ENCODE results near the gene DDOST.

DDOST gene

GRCh38 chr1:20698195-20698910 lies 37.2 kb upstream of the DDOST start:
- DNase-seq (ENCODE audit: low spot score in 2 of 2) (no peak), ATAC-seq (no peak)
- Mint-ChIP-seq H3K4me3 (no peak overlapping the region), H3K9me3 (no peaks in the 10 kb centered on the region), H3K4me1 (peaks cover 14% of the 10 kb centered on the region), H3K36me3 (no peaks in the 10 kb centered on the region), H3K27ac (no peak overlapping the region)

GRCh38 chr1:20697563-20697962 lies 36.4 kb upstream of the DDOST start:
- Mint-ChIP-seq H3K9me3 (no peaks in the 10 kb centered on the region), H3K36me3 (no peaks in the 10 kb centered on the region), H3K27ac (no peak overlapping the region), H3K4me3 (no peak overlapping the region), H3K4me1 (peaks cover 14% of the 10 kb centered on the region)
- ATAC-seq (no peak), DNase-seq (ENCODE audit: low spot score in 2 of 2) (no peak)

GRCh38 chr1:20696397-20697333 lies 35.5 kb upstream of the DDOST start:
- ATAC-seq (peak; percentile 86), DNase-seq (ENCODE audit: low spot score in 2 of 2) (peak; percentile 73 to 86)
- Mint-ChIP-seq H3K27ac (no peak overlapping the region), H3K4me1 (peaks cover 14% of the 10 kb centered on the region), H3K4me3 (peak overlapping the region; percentile 82), H3K9me3 (no peaks in the 10 kb centered on the region), H3K36me3 (no peaks in the 10 kb centered on the region)

- Mint-ChIP-seq H3K4me3 (no peak overlapping the region), H3K27ac (no peak overlapping the region)
Measured at GRCh38 chr1:20695515-20695914, 34.3 kb upstream of the DDOST start.

DNA sequence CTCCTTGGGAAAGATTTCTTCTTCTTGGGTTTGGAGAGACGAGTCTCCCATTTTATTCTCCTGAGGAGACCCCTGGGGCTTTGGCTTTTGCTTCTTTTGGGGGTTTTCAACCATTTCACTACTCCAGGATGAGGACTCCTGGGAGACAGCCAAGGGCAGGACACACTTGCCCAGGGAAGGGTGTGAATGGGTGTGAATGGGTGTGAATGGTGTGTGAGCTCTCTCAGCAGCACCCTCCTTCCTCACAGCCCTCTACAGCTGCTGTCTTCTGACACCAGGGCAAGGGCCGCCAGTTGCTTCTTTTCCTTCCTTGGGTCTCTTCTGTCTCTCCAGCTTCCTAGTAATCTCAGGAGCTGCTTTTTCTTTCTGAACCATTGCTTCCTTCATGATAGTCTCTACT lies 32.5 kb upstream of the DDOST start:
- H3K27ac Mint-ChIP-seq = peak overlapping the region; percentile 14
- no peaks in the 10 kb centered on the region for H3K36me3 Mint-ChIP-seq
- no peak overlapping the region for H3K4me3 Mint-ChIP-seq
- DNase-seq (ENCODE audit: low spot score in 2 of 2) (no peak), ATAC-seq (no peak)
- no peaks in the 10 kb centered on the region for H3K9me3 Mint-ChIP-seq
- H3K4me1 Mint-ChIP-seq = peaks cover 14% of the 10 kb centered on the region

More at GRCh38 chr1:20695515-20695914, 34.3 kb upstream of the DDOST start:
- Mint-ChIP-seq H3K9me3 (no peaks in the 10 kb centered on the region), H3K36me3 (no peaks in the 10 kb centered on the region), H3K4me1 (peaks cover 14% of the 10 kb centered on the region)
- DNase-seq (ENCODE audit: low spot score in 2 of 2) (no peak), ATAC-seq (no peak)

DNA sequence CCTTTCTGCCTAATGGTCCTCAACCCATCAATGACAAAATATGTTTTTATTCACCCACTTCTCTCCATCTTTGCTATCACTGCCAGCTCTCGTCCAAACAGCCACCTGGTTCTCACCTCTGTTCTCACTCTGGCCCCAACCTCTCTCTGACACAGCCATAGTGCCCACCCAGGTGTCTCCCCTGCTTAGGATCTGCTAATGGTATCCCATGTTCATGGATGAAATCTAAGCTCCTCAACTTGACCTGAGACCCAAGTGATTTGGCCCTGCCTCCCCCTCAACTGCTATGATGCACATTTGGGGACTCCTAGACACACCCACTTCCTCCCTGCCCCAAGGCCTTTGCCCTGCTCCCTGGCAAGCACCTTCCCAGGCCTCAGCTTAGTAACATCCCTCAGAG lies 30.7 kb upstream of the DDOST start:
- Mint-ChIP-seq H3K4me3 (no peak overlapping the region), H3K36me3 (no peaks in the 10 kb centered on the region), H3K9me3 (no peaks in the 10 kb centered on the region), H3K27ac (no peak overlapping the region), H3K4me1 (peaks cover 11% of the 10 kb centered on the region)
- DNase-seq (ENCODE audit: low spot score in 2 of 2) (no peak), ATAC-seq (no peak)

GRCh38 chr1:20689645-20690056 lies 28.5 kb upstream of the DDOST start:
- no peaks in the 10 kb centered on the region for H3K36me3 Mint-ChIP-seq
- no peaks in the 10 kb centered on the region for H3K9me3 Mint-ChIP-seq
- no peak overlapping the region for H3K27ac Mint-ChIP-seq
- H3K4me1 Mint-ChIP-seq = no peaks in the 10 kb centered on the region
- no peak overlapping the region for H3K4me3 Mint-ChIP-seq
- no peak for DNase-seq (ENCODE audit: low spot score in 2 of 2)
- ATAC-seq = no peak

GRCh38 chr1:20686883-20687725 lies 25.9 kb upstream of the DDOST start:
- Mint-ChIP-seq H3K36me3 (no peaks in the 10 kb centered on the region), H3K4me1 (no peaks in the 10 kb centered on the region), H3K27ac (no peak overlapping the region), H3K4me3 (no peak overlapping the region), H3K9me3 (no peaks in the 10 kb centered on the region)
- ATAC-seq = no peak
- no peak for DNase-seq (ENCODE audit: low spot score in 2 of 2)

- Mint-ChIP-seq H3K27ac (no peak overlapping the region), H3K4me3 (no peak overlapping the region), H3K4me1 (no peaks in the 10 kb centered on the region), H3K9me3 (no peaks in the 10 kb centered on the region), H3K36me3 (no peaks in the 10 kb centered on the region)
- DNase-seq (ENCODE audit: low spot score in 2 of 2) (no peak), ATAC-seq (no peak)
Measured at GRCh38 chr1:20685741-20686140, 24.6 kb upstream of the DDOST start.

DNA sequence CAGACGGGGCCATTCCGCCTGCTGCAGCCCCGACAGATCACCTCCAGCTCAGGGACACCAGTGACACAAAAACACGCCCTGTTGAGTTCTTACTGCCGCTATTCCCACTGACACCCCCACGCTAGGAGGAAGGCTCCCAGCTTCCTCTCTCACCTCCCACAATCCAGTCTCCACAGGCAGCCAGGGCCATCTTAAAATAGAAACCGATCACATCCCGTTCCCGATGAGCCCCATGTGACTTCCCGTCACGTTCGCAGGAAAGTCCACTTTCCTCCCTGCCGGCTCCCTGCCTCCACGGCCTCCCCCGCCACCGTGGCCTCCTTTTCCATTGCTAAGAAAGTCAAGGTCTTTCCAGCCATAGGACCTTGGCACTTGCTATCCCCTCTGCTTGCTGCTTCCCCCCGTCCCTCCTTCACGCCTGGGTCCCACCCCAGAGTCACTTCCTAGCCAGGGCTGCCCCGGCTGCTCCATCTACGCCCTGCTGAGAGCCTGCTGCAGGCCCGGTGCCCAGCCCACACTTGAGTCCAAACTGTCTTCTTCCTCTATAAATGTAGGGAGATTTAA lies 24.0 kb upstream of the DDOST start:
- Mint-ChIP-seq H3K9me3 (no peaks in the 10 kb centered on the region), H3K27ac (no peak overlapping the region), H3K36me3 (no peaks in the 10 kb centered on the region), H3K4me3 (no peak overlapping the region), H3K4me1 (no peaks in the 10 kb centered on the region)
- DNase-seq (ENCODE audit: low spot score in 2 of 2) = no peak
- ATAC-seq = no peak

DNA sequence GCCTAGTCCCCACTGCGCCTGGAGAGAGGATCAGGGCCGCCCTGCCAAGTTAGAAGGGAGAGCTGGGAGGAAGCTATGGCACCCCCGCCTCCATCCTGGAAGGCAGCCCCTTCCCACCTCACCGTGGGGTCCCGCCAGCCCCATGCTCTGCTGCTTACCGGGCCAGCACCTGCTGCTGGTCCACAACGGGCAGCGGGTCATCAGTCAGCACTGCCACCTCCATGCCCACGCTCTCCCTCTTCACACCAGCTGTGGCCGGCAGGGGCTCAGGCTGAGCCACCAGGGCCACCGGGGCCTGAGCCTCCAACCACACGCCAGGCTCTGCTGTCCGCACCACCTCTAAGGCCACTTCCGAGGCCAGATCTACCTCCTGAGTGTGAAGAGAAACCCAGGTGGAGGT lies 23.5 kb upstream of the DDOST start:
- no peaks in the 10 kb centered on the region for H3K36me3 Mint-ChIP-seq
- H3K4me3 Mint-ChIP-seq = no peak overlapping the region
- no peak overlapping the region for H3K27ac Mint-ChIP-seq
- H3K9me3 Mint-ChIP-seq = no peaks in the 10 kb centered on the region
- no peaks in the 10 kb centered on the region for H3K4me1 Mint-ChIP-seq
- DNase-seq (ENCODE audit: low spot score in 2 of 2) (no peak), ATAC-seq (no peak)

- Mint-ChIP-seq H3K9me3 (no peaks in the 10 kb centered on the region), H3K4me3 (no peak overlapping the region), H3K27ac (no peak overlapping the region), H3K4me1 (no peaks in the 10 kb centered on the region), H3K36me3 (no peaks in the 10 kb centered on the region)
- no peak for DNase-seq (ENCODE audit: low spot score in 2 of 2)
- no peak for ATAC-seq
Measured at GRCh38 chr1:20684050-20684620, 23.0 kb upstream of the DDOST start.

GRCh38 chr1:20683614-20684013 lies 22.4 kb upstream of the DDOST start:
- no peak for DNase-seq (ENCODE audit: low spot score in 2 of 2)
- H3K4me3 Mint-ChIP-seq = no peak overlapping the region
- ATAC-seq = no peak
- peaks cover 2% of the 10 kb centered on the region for H3K36me3 Mint-ChIP-seq
- no peak overlapping the region for H3K27ac Mint-ChIP-seq
- no peaks in the 10 kb centered on the region for H3K9me3 Mint-ChIP-seq
- H3K4me1 Mint-ChIP-seq = peaks cover 4% of the 10 kb centered on the region

GRCh38 chr1:20682571-20683236 lies 21.5 kb upstream of the DDOST start:
- H3K4me1 Mint-ChIP-seq = peaks cover 13% of the 10 kb centered on the region
- peaks cover 2% of the 10 kb centered on the region for H3K9me3 Mint-ChIP-seq
- ATAC-seq (no peak), DNase-seq (ENCODE audit: low spot score in 2 of 2) (no peak)
- no peak overlapping the region for H3K4me3 Mint-ChIP-seq
- H3K36me3 Mint-ChIP-seq = peaks cover 6% of the 10 kb centered on the region
- H3K27ac Mint-ChIP-seq = no peak overlapping the region
